Measurements from ENCODE around the gene SVBP.
"Not testable (repeated sequence)": the region's sequence is repeated elsewhere in the genome, so short reads cannot be mapped to it uniquely, and the experiment has no call there.

GRCh38 chr1:42856554-42856953 is 39.4 kb upstream of the SVBP start:
- not testable (repeated sequence) for TF ChIP-seq CTCF (conservative IDR thresholded peaks at IDR 0.05; ENCODE audit: low read length); EZH2phosphoT487 (IDR thresholded peaks at IDR 0.05; ENCODE audit: borderline replicate concordance, low read depth, low read length)
